T-helper 1 cell treated with Interleukin-12 subunit alpha and Interleukin-12 subunit beta and Interleukin-4 antibody, amounts not matched to agents 30 μg/mL and 1 μg/mL, for 36 hours (primary cell): Measurements from ENCODE around the gene PID1.

Source experiments
- H3K27ac Mint-ChIP-seq: one replicate; pipeline ENCODE4 v1.8.0; 2021; ENCODE audit warnings: mild to moderate bottlenecking, mixed read lengths
- H3K27me3 Mint-ChIP-seq: one replicate; pipeline ENCODE4 v1.8.0; 2021; ENCODE audit warnings: low read depth, mixed read lengths
- H3K36me3 Mint-ChIP-seq: one replicate; pipeline ENCODE4 v1.8.0; 2021; ENCODE audit warnings: low read depth, mixed read lengths
- H3K4me1 Mint-ChIP-seq: one replicate; pipeline ENCODE4 v1.8.0; 2021; ENCODE audit warnings: low read depth, mixed read lengths
- H3K4me3 Mint-ChIP-seq: one replicate; pipeline ENCODE4 v1.8.0; 2021; ENCODE audit warnings: mild to moderate bottlenecking, moderate library complexity, mixed read lengths
- H3K9me3 Mint-ChIP-seq: one replicate; pipeline ENCODE4 v1.8.0; 2021; ENCODE audit warnings: mixed read lengths

Gene PID1

GRCh38 chr2:229246334-229246733 lies 24.8 kb downstream of the PID1 start:
- no peak overlapping the region for H3K27ac Mint-ChIP-seq
- peaks cover 11% of the 10 kb centered on the region for H3K9me3 Mint-ChIP-seq

DNA sequence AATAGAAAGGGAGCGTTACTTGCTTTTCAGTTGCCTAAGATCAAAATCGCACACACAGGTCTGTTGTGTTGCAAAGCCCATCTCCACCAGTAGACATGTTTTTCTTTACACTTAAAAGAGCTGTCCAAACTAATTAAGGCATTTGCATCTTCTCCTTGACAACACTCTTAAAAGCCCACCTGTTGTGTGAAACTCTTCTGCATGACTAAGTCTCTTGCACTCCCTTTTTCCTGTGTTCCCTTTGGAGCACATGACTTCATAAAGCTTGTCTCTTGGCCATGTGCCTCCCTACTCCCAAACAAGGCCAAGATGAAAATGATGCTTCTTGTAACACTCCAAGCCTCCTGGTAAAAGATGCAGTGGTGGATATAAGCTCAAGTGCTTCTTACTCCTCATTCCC lies 26.1 kb downstream of the PID1 start:
- H3K36me3 Mint-ChIP-seq: no peaks in the 10 kb centered on the region
- H3K9me3 Mint-ChIP-seq: peaks cover 21% of the 10 kb centered on the region
- no peaks in the 10 kb centered on the region for H3K4me1 Mint-ChIP-seq
- H3K27me3 Mint-ChIP-seq: no peaks in the 10 kb centered on the region
- no peak overlapping the region for H3K4me3 Mint-ChIP-seq
- H3K27ac Mint-ChIP-seq: no peak overlapping the region

More at GRCh38 chr2:229246334-229246733, 24.8 kb downstream of the PID1 start:
- Mint-ChIP-seq H3K4me3 (no peak overlapping the region), H3K4me1 (no peaks in the 10 kb centered on the region), H3K27me3 (no peaks in the 10 kb centered on the region), H3K36me3 (no peaks in the 10 kb centered on the region)

DNA sequence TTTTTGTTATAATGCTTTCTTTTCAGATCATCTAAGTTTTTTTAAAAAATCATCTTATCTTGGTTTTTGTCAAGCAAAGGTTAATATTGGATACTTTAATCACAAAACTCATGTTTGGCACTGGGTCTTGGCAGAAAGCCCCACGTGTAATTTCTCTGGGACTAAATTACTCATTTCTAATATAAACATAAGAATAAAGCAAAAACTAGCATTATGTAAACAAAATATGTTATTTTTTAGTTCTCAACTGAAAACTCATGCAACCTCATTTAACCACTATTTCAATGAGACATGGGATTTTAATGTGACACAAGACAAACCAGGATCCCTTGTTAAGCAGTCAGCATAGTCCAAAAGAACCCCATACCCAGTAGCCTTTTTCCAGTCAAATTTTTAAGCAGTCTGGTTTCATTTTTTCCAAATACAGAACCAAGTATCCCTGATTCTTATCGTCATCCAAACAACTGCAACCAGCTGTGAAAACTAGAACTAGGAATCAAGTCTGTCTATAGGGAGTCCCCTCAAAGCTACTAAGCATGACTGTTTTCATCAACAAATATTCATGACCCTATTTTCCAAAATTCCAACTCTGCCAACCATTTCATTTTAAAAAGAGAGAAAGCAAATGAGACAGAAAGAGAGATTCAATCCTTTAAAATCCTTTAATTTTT lies 27.1 kb downstream of the PID1 start:
- Mint-ChIP-seq H3K4me1 (no peaks in the 10 kb centered on the region), H3K4me3 (no peak overlapping the region), H3K27ac (no peak overlapping the region), H3K36me3 (no peaks in the 10 kb centered on the region), H3K27me3 (no peaks in the 10 kb centered on the region), H3K9me3 (peaks cover 21% of the 10 kb centered on the region)

GRCh38 chr2:229240984-229241491 lies 30.0 kb downstream of the PID1 start:
- Mint-ChIP-seq H3K36me3 (no peaks in the 10 kb centered on the region), H3K27ac (no peak overlapping the region), H3K9me3 (peaks cover 21% of the 10 kb centered on the region), H3K4me1 (no peaks in the 10 kb centered on the region), H3K27me3 (no peaks in the 10 kb centered on the region), H3K4me3 (no peak overlapping the region)

DNA sequence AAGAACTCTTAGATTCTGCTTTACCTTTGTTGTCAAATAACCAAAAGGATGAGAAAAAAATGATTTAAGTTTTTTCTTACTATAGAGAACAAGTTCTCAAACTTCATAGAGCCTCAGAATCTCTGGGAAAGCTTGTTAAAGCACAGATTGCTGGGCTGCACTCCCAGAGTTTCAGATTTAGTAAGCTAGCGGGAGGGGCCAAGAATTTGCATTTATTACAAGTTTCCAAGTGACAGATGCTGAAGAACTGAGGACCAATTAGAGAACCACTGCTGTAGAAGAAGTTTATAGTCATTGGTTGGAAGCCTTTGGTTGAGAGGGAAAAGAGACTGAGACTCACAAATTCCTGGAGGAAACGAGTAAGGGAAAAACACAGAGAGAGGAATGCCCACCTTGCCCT lies 32.1 kb downstream of the PID1 start:
- H3K4me1 Mint-ChIP-seq: no peaks in the 10 kb centered on the region
- H3K9me3 Mint-ChIP-seq: peaks cover 21% of the 10 kb centered on the region
- H3K4me3 Mint-ChIP-seq: no peak overlapping the region
- no peak overlapping the region for H3K27ac Mint-ChIP-seq
- no peaks in the 10 kb centered on the region for H3K36me3 Mint-ChIP-seq
- no peaks in the 10 kb centered on the region for H3K27me3 Mint-ChIP-seq

DNA sequence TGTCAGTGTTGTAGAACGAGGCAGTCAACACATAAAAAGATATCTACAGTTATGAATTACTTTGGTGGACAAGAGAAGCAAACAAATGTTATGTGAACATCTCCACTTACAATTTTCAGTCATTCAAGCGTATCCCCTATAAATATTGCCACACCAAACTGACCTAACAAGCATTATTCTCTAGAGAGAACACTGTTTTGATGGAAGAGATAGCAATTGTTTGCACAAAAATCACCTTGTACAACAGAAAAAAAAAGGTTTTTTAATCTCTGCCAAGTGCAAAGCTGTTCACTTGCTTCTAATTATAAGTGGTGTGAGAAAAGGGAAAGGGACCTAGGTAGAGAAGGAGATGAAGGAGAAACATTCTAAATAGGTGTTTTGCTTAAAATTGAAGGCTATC lies 33.8 kb downstream of the PID1 start:
- Mint-ChIP-seq H3K36me3 (no peaks in the 10 kb centered on the region), H3K4me3 (no peak overlapping the region), H3K4me1 (no peaks in the 10 kb centered on the region), H3K27me3 (no peaks in the 10 kb centered on the region), H3K9me3 (peaks cover 15% of the 10 kb centered on the region), H3K27ac (no peak overlapping the region)

GRCh38 chr2:229235131-229235914 lies 35.8 kb downstream of the PID1 start:
- Mint-ChIP-seq H3K36me3 (no peaks in the 10 kb centered on the region), H3K27me3 (no peaks in the 10 kb centered on the region), H3K4me1 (no peaks in the 10 kb centered on the region), H3K27ac (no peak overlapping the region), H3K4me3 (no peak overlapping the region), H3K9me3 (peaks cover under 1% of the 10 kb centered on the region)

DNA sequence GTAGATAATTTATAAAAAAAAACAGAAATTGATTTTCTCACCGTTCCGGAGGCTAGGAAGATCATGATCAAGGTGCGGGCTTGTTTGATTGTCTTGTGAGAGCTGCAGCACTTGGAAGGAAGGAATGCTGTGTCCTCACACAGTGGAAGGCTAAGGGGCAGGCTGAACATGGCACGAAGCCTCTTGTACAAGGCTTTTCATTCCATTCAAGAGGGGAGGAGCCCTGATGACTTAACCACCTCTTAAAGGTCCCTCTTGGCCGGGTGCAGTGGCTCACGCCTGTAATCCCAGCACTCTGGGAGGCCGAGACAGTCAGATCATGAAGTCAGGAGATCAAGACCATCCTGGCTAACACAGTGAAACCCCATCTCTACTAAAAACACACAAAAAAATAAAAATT lies 39.2 kb downstream of the PID1 start:
- no peaks in the 10 kb centered on the region for H3K4me1 Mint-ChIP-seq
- H3K9me3 Mint-ChIP-seq: no peaks in the 10 kb centered on the region
- H3K36me3 Mint-ChIP-seq: no peaks in the 10 kb centered on the region
- no peak overlapping the region for H3K27ac Mint-ChIP-seq
- H3K4me3 Mint-ChIP-seq: no peak overlapping the region
- no peaks in the 10 kb centered on the region for H3K27me3 Mint-ChIP-seq

GRCh38 chr2:229231328-229231868 lies 39.7 kb downstream of the PID1 start:
- H3K36me3 Mint-ChIP-seq: no peaks in the 10 kb centered on the region

GRCh38 chr2:229230911-229231310 lies 40.2 kb downstream of the PID1 start:
- Mint-ChIP-seq H3K9me3 (no peaks in the 10 kb centered on the region), H3K27ac (no peak overlapping the region), H3K4me3 (no peak overlapping the region), H3K4me1 (no peaks in the 10 kb centered on the region), H3K36me3 (no peaks in the 10 kb centered on the region), H3K27me3 (no peaks in the 10 kb centered on the region)

More at GRCh38 chr2:229231328-229231868, 39.7 kb downstream of the PID1 start:
- no peak overlapping the region for H3K4me3 Mint-ChIP-seq
- H3K9me3 Mint-ChIP-seq: no peaks in the 10 kb centered on the region
- H3K4me1 Mint-ChIP-seq: no peaks in the 10 kb centered on the region
- H3K27me3 Mint-ChIP-seq: no peaks in the 10 kb centered on the region
- no peak overlapping the region for H3K27ac Mint-ChIP-seq

DNA sequence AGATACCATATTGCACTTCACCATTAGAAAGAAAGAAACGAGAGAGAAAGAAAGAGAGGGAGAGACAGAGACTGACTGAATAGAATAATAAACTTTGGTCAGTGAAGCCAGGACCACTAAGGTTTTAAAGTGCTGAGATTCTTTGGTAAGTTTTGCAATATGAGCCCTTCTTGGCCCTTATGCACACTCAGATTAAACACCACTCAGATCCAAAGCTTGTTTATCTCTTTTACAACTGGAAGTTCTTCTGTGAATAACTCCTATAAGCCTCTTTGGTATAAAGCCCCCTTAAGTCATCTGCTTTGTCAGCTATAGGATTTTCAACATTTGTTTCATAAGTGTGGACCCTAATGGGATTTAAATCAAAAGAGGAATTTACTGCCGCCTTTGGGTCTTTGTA lies 40.8 kb downstream of the PID1 start:
- no peak overlapping the region for H3K4me3 Mint-ChIP-seq

GRCh38 chr2:229226382-229226781 lies 44.7 kb downstream of the PID1 start:
- no peaks in the 10 kb centered on the region for H3K9me3 Mint-ChIP-seq
- no peaks in the 10 kb centered on the region for H3K4me1 Mint-ChIP-seq
- H3K27ac Mint-ChIP-seq: no peak overlapping the region
- H3K36me3 Mint-ChIP-seq: no peaks in the 10 kb centered on the region
- H3K27me3 Mint-ChIP-seq: no peaks in the 10 kb centered on the region
- no peak overlapping the region for H3K4me3 Mint-ChIP-seq

More for the DNA sequence above, 40.8 kb downstream of the PID1 start:
- Mint-ChIP-seq H3K27ac (no peak overlapping the region), H3K36me3 (no peaks in the 10 kb centered on the region), H3K9me3 (no peaks in the 10 kb centered on the region), H3K27me3 (no peaks in the 10 kb centered on the region), H3K4me1 (no peaks in the 10 kb centered on the region)

DNA sequence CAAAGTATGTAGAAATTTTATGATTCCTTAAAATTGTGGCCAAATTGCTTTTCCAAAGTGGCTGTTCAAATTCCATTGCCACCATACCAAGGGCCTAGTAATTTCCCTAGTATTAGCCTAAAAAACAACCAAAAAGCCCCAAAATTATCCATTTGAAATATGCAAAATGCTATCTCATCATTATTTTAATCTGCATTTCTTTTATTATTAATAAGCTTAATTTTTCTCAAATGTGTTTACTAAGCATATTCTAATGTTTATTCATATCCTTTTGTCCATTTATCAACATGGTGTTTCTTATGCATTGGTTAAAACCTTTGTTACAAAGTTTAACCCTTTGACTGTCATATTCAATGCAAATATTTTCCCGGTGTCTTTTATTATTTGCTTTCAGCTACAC lies 48.0 kb downstream of the PID1 start:
- Mint-ChIP-seq H3K27me3 (no peaks in the 10 kb centered on the region), H3K4me1 (no peaks in the 10 kb centered on the region), H3K27ac (no peak overlapping the region), H3K4me3 (no peak overlapping the region), H3K36me3 (no peaks in the 10 kb centered on the region), H3K9me3 (peaks cover 3% of the 10 kb centered on the region)

GRCh38 chr2:229221641-229222040 lies 49.4 kb downstream of the PID1 start:
- H3K27ac Mint-ChIP-seq: no peak overlapping the region

GRCh38 chr2:229220254-229220653 lies 50.8 kb downstream of the PID1 start:
- Mint-ChIP-seq H3K4me3 (no peak overlapping the region), H3K27me3 (no peaks in the 10 kb centered on the region), H3K36me3 (no peaks in the 10 kb centered on the region), H3K9me3 (peaks cover 3% of the 10 kb centered on the region), H3K27ac (no peak overlapping the region), H3K4me1 (no peaks in the 10 kb centered on the region)

More at GRCh38 chr2:229221641-229222040, 49.4 kb downstream of the PID1 start:
- peaks cover 3% of the 10 kb centered on the region for H3K9me3 Mint-ChIP-seq
- H3K4me1 Mint-ChIP-seq: no peaks in the 10 kb centered on the region
- no peaks in the 10 kb centered on the region for H3K27me3 Mint-ChIP-seq
- no peak overlapping the region for H3K4me3 Mint-ChIP-seq
- H3K36me3 Mint-ChIP-seq: no peaks in the 10 kb centered on the region
